ENCODE results near the gene ARHGAP24. TPM values are rescaled to one million over a fixed set of nuclear protein-coding genes. Genes with fewer than 3 reads are reported as not detected.

ARHGAP24 gene
- total and polyA plus RNA-seq, 10 of the 15 experiments (the other 5 are each of a cell fraction or from before 2014, with no cell fraction given): 0.10 to 4.2 (median 0.52) TPM

DNA sequence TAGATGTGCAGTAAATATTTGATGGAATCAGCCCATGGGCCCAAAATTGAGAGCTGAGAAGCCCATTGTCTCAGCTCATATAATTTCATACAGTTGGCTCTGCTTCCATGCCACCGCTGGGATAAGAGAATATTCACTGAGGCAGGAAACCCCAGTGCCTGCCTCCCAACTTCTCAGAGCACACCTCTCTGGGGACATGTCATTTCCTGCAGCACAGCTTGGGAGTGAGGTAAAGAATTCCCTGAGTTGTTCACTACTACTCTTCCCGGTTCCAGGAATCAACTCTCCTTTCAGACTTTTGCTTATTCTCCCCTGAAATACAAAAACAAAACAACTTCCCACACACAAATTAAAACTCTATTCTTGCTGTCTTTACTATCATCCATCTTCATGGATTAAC lies 495.6 kb downstream of the ARHGAP24 start:
- intact Hi-C loops (cut with micrococcal nuclease; ENCODE audit: unreplicated experiment): loop anchor here (1.0 kb wide), 1 partner anchor 213 kb away; no protein-coding TSS in a partner anchor
- no peak overlapping the region for H3K9ac ChIP-seq (ENCODE audit: control insufficient read depth, insufficient read depth, low read length)
- H3K4me2 ChIP-seq (ENCODE audit: control insufficient read depth, insufficient read depth): no peak overlapping the region
- WGBS (ENCODE audit: insufficient coverage, insufficient replicate concordance, low lambda C conversion rate, missing lambda C conversion rate): 37% methylated on average over 2 of the region's 2 CpGs
- no peak for FAIRE-seq
- no peaks in the 10 kb centered on the region for H3K4me1 ChIP-seq (ENCODE audit: control insufficient read depth, insufficient read depth, low read length)
- no peak overlapping the region for H3K27ac ChIP-seq (ENCODE audit: control insufficient read depth, insufficient read depth)
- H3K36me3 ChIP-seq (ENCODE audit: control insufficient read depth in 2 of 2, insufficient read depth in 2 of 2, low read length in 1 of 2): no peaks in the 10 kb centered on the region
- no peak overlapping the region for H3K4me3 ChIP-seq
- no peaks in the 10 kb centered on the region for H3K79me2 ChIP-seq (ENCODE audit: control insufficient read depth, insufficient read depth, low read length)
- no peak overlapping the region for H2AFZ ChIP-seq (ENCODE audit: control insufficient read depth, low read depth, low read length)
- no TSS peak for BruUV-seq (replicated peaks)
- ChIA-PET CTCF (interaction anchor here (0.6 to 3.1 kb wide), 8 partner anchors 9 to 823 kb away, joined by 3 to 13 read pairs (median 5); no protein-coding TSS in a partner anchor), SMC1A (ENCODE audit: uncharacterized antibody, unreplicated experiment) (interaction anchor here (1.1 to 2.7 kb wide), 2 partner anchors 16 to 498 kb away, joined by 3 to 7 read pairs; no protein-coding TSS in a partner anchor), RAD21 (ENCODE audit: unreplicated experiment) (interaction anchor here (1.1 to 1.2 kb wide), 2 partner anchors 34 to 75 kb away, joined by 3 to 4 read pairs; no protein-coding TSS in a partner anchor), POLR2A (no interaction called here)
- no peak for ATAC-seq
- H3K9me3 ChIP-seq (replicated peaks; ENCODE audit: control insufficient read depth, insufficient read depth, low read length): no peaks in the 10 kb centered on the region
- no peak for DNase-seq (ENCODE audit: low read depth, low spot score)
- in situ Hi-C loops (cut with MboI): loop anchor here (10.0 kb wide), 1 partner anchor 216 kb away; no protein-coding TSS in a partner anchor
- no peaks in the 10 kb centered on the region for H4K20me1 ChIP-seq (ENCODE audit: control insufficient read depth, insufficient read depth)
- no peaks in the 10 kb centered on the region for H3K27me3 ChIP-seq (replicated peaks in 1 of 2; ENCODE audit: control insufficient read depth in 2 of 2, insufficient read depth in 2 of 2, low read length in 1 of 2)
- TF ChIP-seq MYB (IDR thresholded peaks at IDR 0.05; ENCODE audit: borderline replicate concordance, low read depth, low read length) (no peak), TCF3 (IDR thresholded peaks at IDR 0.05; ENCODE audit: borderline replicate concordance, insufficient read depth, low read depth, low read length) (no peak), ZNF217 (IDR thresholded peaks at IDR 0.05) (no peak), SMAD1 (IDR thresholded peaks at IDR 0.05; ENCODE audit: low read depth, partially characterized antibody) (no peak), NFXL1 (IDR thresholded peaks at IDR 0.05; ENCODE audit: borderline replicate concordance) (no peak), IKZF1 (conservative IDR thresholded peaks at IDR 0.05) (no peak), SREBF2 (IDR thresholded peaks at IDR 0.05; ENCODE audit: low read length) (no peak), TCF7 (IDR thresholded peaks at IDR 0.05; ENCODE audit: borderline replicate concordance) (no peak), CHD4 (IDR thresholded peaks at IDR 0.05) (no peak), CBX5 (IDR thresholded peaks at IDR 0.05; ENCODE audit: low read depth) (no peak), HDAC2 (IDR thresholded peaks at IDR 0.05) (no peak), FOXK2 (IDR thresholded peaks at IDR 0.05) (no peak), CEBPB (IDR thresholded peaks at IDR 0.05; ENCODE audit: borderline replicate concordance in 1 of 2, low read depth in 2 of 2, low read length in 2 of 2) (no peak)
- TF ChIP-seq, protein P1, sequence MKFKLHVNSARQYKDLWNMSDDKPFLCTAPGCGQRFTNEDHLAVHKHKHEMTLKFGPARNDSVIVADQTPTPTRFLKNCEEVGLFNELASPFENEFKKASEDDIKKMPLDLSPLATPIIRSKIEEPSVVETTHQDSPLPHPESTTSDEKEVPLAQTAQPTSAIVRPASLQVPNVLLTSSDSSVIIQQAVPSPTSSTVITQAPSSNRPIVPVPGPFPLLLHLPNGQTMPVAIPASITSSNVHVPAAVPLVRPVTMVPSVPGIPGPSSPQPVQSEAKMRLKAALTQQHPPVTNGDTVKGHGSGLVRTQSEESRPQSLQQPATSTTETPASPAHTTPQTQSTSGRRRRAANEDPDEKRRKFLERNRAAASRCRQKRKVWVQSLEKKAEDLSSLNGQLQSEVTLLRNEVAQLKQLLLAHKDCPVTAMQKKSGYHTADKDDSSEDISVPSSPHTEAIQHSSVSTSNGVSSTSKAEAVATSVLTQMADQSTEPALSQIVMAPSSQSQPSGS (IDR thresholded peaks at IDR 0.05; ENCODE audit: low read length): no peak
- TF ChIP-seq, protein P2, sequence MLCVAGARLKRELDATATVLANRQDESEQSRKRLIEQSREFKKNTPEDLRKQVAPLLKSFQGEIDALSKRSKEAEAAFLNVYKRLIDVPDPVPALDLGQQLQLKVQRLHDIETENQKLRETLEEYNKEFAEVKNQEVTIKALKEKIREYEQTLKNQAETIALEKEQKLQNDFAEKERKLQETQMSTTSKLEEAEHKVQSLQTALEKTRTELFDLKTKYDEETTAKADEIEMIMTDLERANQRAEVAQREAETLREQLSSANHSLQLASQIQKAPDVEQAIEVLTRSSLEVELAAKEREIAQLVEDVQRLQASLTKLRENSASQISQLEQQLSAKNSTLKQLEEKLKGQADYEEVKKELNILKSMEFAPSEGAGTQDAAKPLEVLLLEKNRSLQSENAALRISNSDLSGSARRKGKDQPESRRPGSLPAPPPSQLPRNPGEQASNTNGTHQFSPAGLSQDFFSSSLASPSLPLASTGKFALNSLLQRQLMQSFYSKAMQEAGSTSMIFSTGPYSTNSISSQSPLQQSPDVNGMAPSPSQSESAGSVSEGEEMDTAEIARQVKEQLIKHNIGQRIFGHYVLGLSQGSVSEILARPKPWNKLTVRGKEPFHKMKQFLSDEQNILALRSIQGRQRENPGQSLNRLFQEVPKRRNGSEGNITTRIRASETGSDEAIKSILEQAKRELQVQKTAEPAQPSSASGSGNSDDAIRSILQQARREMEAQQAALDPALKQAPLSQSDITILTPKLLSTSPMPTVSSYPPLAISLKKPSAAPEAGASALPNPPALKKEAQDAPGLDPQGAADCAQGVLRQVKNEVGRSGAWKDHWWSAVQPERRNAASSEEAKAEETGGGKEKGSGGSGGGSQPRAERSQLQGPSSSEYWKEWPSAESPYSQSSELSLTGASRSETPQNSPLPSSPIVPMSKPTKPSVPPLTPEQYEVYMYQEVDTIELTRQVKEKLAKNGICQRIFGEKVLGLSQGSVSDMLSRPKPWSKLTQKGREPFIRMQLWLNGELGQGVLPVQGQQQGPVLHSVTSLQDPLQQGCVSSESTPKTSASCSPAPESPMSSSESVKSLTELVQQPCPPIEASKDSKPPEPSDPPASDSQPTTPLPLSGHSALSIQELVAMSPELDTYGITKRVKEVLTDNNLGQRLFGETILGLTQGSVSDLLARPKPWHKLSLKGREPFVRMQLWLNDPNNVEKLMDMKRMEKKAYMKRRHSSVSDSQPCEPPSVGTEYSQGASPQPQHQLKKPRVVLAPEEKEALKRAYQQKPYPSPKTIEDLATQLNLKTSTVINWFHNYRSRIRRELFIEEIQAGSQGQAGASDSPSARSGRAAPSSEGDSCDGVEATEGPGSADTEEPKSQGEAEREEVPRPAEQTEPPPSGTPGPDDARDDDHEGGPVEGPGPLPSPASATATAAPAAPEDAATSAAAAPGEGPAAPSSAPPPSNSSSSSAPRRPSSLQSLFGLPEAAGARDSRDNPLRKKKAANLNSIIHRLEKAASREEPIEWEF (IDR thresholded peaks at IDR 0.05; ENCODE audit: insufficient replicate concordance, low read depth, low read length): no peak
